H1 (cell line): Measurements from ENCODE around the gene ZNF691. TPM values are rescaled to one million over a fixed set of nuclear protein-coding genes. Genes with fewer than 3 reads are reported as not detected.

ENCODE experiments used
- CTCF ChIA-PET: fragments of 300-600 bp; sonication (Branson Sonifier 250); formaldehyde crosslinking; loops from one replicate; lab custom pipeline; 2021; ENCODE audit not compliant: partially characterized antibody; lab: Charles Lee
- POLR2A ChIA-PET: fragments of 300-600 bp; sonication (Branson Sonifier 250); formaldehyde crosslinking; loops from one replicate; lab custom pipeline; 2021; ENCODE audit warnings: inconsistent platforms; ENCODE audit not compliant: partially characterized antibody; lab: Charles Lee
- DNase-seq, 2 experiments: peaks; one replicate each; pipeline versions ENCODE4 v3.0.0 to v3.0.0-alpha.2; 2010 to 2022; ENCODE audit warnings: low spot score in 2 of 2, low read depth in 1 of 2, mixed read lengths in 1 of 2
- FAIRE-seq: peaks from 2 replicates; lab custom pipeline; 2011; peaks lifted over from hg19 to GRCh38; lab: Jason Lieb, UNC
- H2AFZ ChIP-seq: 2 replicates; pipeline ENCODE4 v1.8.1; 2012; ENCODE audit warnings: low read length, inconsistent platforms
- H2AK5ac ChIP-seq: 2 replicates; pipeline ENCODE4 v1.6.1; 2013; ENCODE audit warnings: low read depth, low read length
- H2BK120ac ChIP-seq: replicated peaks from 2 replicates; pipeline ENCODE3; 2013; ENCODE audit warnings: low read depth, low read length, inconsistent platforms
- H2BK12ac ChIP-seq: 2 replicates; pipeline ENCODE4 v1.6.1; 2013; ENCODE audit warnings: low read depth, low read length
- H2BK15ac ChIP-seq: 2 replicates; pipeline ENCODE4 v1.6.1; 2013; ENCODE audit warnings: low read length
- H2BK20ac ChIP-seq: 2 replicates; pipeline ENCODE4 v1.6.1; 2013; ENCODE audit warnings: low read length
- H2BK5ac ChIP-seq: 2 replicates; pipeline ENCODE4 v1.6.1; 2013; ENCODE audit warnings: low read depth, low read length
- H3K14ac ChIP-seq: 2 replicates; pipeline ENCODE4 v1.6.1; 2013; ENCODE audit warnings: inconsistent platforms; ENCODE audit not compliant: insufficient read length
- H3K18ac ChIP-seq: 2 replicates; pipeline ENCODE4 v1.6.1; 2013; ENCODE audit warnings: low read length; ENCODE audit errors: extremely low read depth
- H3K23ac ChIP-seq: 2 replicates; pipeline ENCODE4 v1.6.1; 2013; ENCODE audit warnings: inconsistent platforms; ENCODE audit not compliant: insufficient read length
- H3K23me2 ChIP-seq: 2 replicates; pipeline ENCODE4 v1.6.1; 2013; ENCODE audit warnings: low read depth, low read length
- H3K27ac ChIP-seq: 2 replicates; pipeline ENCODE4 v1.6.1; 2011; ENCODE audit warnings: low read depth, low read length, inconsistent platforms
- H3K27me3 ChIP-seq, 4 experiments: replicated peaks in 1 of 4; 1 replicate in 1 of 4; 2 replicates in 3 of 4; pipeline versions ENCODE4 v1.6.1 to v1.8.1; 2011 to 2013; ENCODE audit warnings: low read length in 3 of 4, mild to moderate bottlenecking in 3 of 4, inconsistent platforms in 2 of 4, mixed read lengths in 2 of 4, moderate library complexity in 1 of 4; ENCODE audit not compliant: control insufficient read depth in 3 of 4, insufficient read depth in 3 of 4; ENCODE audit errors: extremely low read depth in 1 of 4
- H3K36me3 ChIP-seq, 4 experiments: 2 replicates each; pipeline versions ENCODE4 v1.6.1 to v1.8.1; 2011 to 2013; ENCODE audit warnings: mild to moderate bottlenecking in 4 of 4, low read length in 3 of 4, moderate library complexity in 2 of 4, control low read depth in 1 of 4, inconsistent platforms in 1 of 4; ENCODE audit not compliant: insufficient read depth in 4 of 4, control insufficient read depth in 2 of 4
- H3K4ac ChIP-seq: replicated peaks from 2 replicates; pipeline ENCODE3; 2013; ENCODE audit warnings: low read length, low read depth, mixed read lengths, inconsistent platforms; ENCODE audit not compliant: insufficient read length
- H3K4me1 ChIP-seq, 4 experiments: replicated peaks in 1 of 4; 1 replicate in 1 of 4; 2 replicates in 3 of 4; pipeline versions ENCODE4 v1.6.1 to v1.8.1; 2011 to 2013; ENCODE audit warnings: low read length in 3 of 4, inconsistent platforms in 2 of 4, mixed read lengths in 1 of 4; ENCODE audit not compliant: insufficient read depth in 4 of 4, control insufficient read depth in 3 of 4
- H3K4me2 ChIP-seq, 2 experiments: 2 replicates each; pipeline versions ENCODE4 v1.6.1 to v1.8.1; 2011 to 2013; ENCODE audit warnings: low read depth in 2 of 2, low read length in 2 of 2, control low read depth in 1 of 2, inconsistent platforms in 1 of 2, mild to moderate bottlenecking in 1 of 2; ENCODE audit not compliant: insufficient read depth in 1 of 2
- H3K4me3 ChIP-seq, 4 experiments: fragments of 200-600, 300-600 bp in 1 of 4; sonication (generic), shearing (Covaris generic), sonication (Bioruptor Twin) in 1 of 4; 2 replicates each; pipeline versions ENCODE4 v1.5.1 to v1.8.1; 2011 to 2016; ENCODE audit warnings: low read length in 4 of 4, low read depth in 3 of 4, control low read depth in 2 of 4, inconsistent platforms in 2 of 4, mild to moderate bottlenecking in 2 of 4, mixed read lengths in 1 of 4, moderate library complexity in 1 of 4; ENCODE audit not compliant: insufficient read depth in 2 of 4; ENCODE audit errors: extremely low read depth in 1 of 4
- H3K56ac ChIP-seq: replicated peaks from 2 replicates; pipeline ENCODE3; 2013; ENCODE audit warnings: low read depth, mild to moderate bottlenecking, mixed read lengths, low read length, inconsistent platforms; ENCODE audit not compliant: insufficient read length
- H3K79me1 ChIP-seq: 2 replicates; pipeline ENCODE4 v1.6.1; 2013; ENCODE audit warnings: low read depth, low read length, control low read depth
- H3K79me2 ChIP-seq, 2 experiments: 2 replicates each; pipeline versions ENCODE4 v1.6.1 to v1.8.1; 2012 to 2013; ENCODE audit warnings: low read length in 2 of 2, mild to moderate bottlenecking in 2 of 2, inconsistent platforms in 1 of 2; ENCODE audit not compliant: insufficient read depth in 2 of 2, control insufficient read depth in 1 of 2
- H3K9ac ChIP-seq, 4 experiments: replicated peaks in 1 of 4; 1 replicate in 1 of 4; 2 replicates in 3 of 4; pipeline versions ENCODE4 v1.6.1 to v1.8.1; 2011 to 2013; ENCODE audit warnings: low read depth in 3 of 4, low read length in 3 of 4, control low read depth in 2 of 4, mild to moderate bottlenecking in 2 of 4, moderate library complexity in 2 of 4, inconsistent platforms in 1 of 4; ENCODE audit errors: extremely low read depth in 1 of 4
- H3K9me3 ChIP-seq, 2 experiments: 2 replicates each; pipeline versions ENCODE4 v1.6.1 to v1.8.1; 2012 to 2013; ENCODE audit warnings: mild to moderate bottlenecking in 2 of 2, moderate library complexity in 2 of 2, control low read depth in 1 of 2, inconsistent platforms in 1 of 2, low read depth in 1 of 2, low read length in 1 of 2, mixed read lengths in 1 of 2; ENCODE audit not compliant: insufficient read depth in 2 of 2
- H4K20me1 ChIP-seq, 2 experiments: replicated peaks in 1 of 2; 2 replicates each; pipeline versions ENCODE3 to v1.8.1; 2011 to 2013; ENCODE audit warnings: inconsistent platforms in 2 of 2, low read length in 2 of 2, mild to moderate bottlenecking in 1 of 2; ENCODE audit not compliant: insufficient read depth in 2 of 2, control insufficient read depth in 1 of 2
- H4K5ac ChIP-seq: 2 replicates; pipeline ENCODE4 v1.6.1; 2013; ENCODE audit warnings: low read length, low read depth, mixed read lengths, inconsistent platforms; ENCODE audit not compliant: insufficient read length
- H4K8ac ChIP-seq: 2 replicates; pipeline ENCODE4 v1.8.0; 2013; ENCODE audit warnings: mild to moderate bottlenecking, moderate library complexity, low read length, inconsistent platforms; ENCODE audit not compliant: insufficient read depth; ENCODE audit errors: extremely low read depth
- H4K91ac ChIP-seq: replicated peaks from 2 replicates; pipeline ENCODE3; 2013; ENCODE audit warnings: low read length, mixed read lengths, inconsistent platforms; ENCODE audit not compliant: insufficient read length
- CBX5 ChIP-seq: fragments of 300-800, 300-1000 bp; sonication (generic); IDR thresholded peaks from 2 replicates; pipeline ENCODE4 v1.7.1; 2016; ENCODE audit warnings: antibody characterized with exemption, low read length, low read depth
- CHD2 ChIP-seq: IDR thresholded peaks from 2 replicates; pipeline ENCODE4 v1.6.1; 2012; ENCODE audit warnings: low read length, improper control_type of control experiment
- E2F6 ChIP-seq: IDR thresholded peaks from 2 replicates; pipeline ENCODE4 v1.6.1; 2012; ENCODE audit warnings: inconsistent platforms
- GABPA ChIP-seq: IDR thresholded peaks from 2 replicates; pipeline ENCODE4 v1.6.1; 2011; ENCODE audit warnings: mild to moderate bottlenecking, low read length, moderate library complexity, borderline replicate concordance; ENCODE audit not compliant: insufficient read depth
- HDAC6 ChIP-seq: IDR thresholded peaks from one replicate; pipeline ENCODE4 v1.7.1; 2012; ENCODE audit warnings: low read depth, mild to moderate bottlenecking, inconsistent platforms, low read length, moderate library complexity
- JUND ChIP-seq: IDR thresholded peaks from 2 replicates; pipeline ENCODE4 v1.6.1; 2011; ENCODE audit warnings: mild to moderate bottlenecking, improper control_type of control experiment, low read length
- KDM5A ChIP-seq: fragments of 200-600 bp; IDR thresholded peaks from 2 replicates; pipeline ENCODE4 v1.7.1; 2012; ENCODE audit warnings: mild to moderate bottlenecking, low read length, inconsistent platforms, mixed read lengths
- NRF1 ChIP-seq: IDR thresholded peaks from 2 replicates; pipeline ENCODE4 v1.6.1; 2011; ENCODE audit warnings: mild to moderate bottlenecking, low read depth, low read length, improper control_type of control experiment
- PHF8 ChIP-seq: fragments of 200-600 bp; sonication (generic); conservative IDR thresholded peaks from 2 replicates; pipeline ENCODE4 v1.7.1; 2012; ENCODE audit warnings: low read depth, mild to moderate bottlenecking, inconsistent platforms, low read length, moderate library complexity
- POLR2A ChIP-seq, 2 experiments: IDR thresholded peaks; 1 replicate in 1 of 2; 2 replicates in 1 of 2; pipeline ENCODE4 v1.6.1; 2011; ENCODE audit warnings: low read depth in 2 of 2, low read length in 2 of 2, mild to moderate bottlenecking in 2 of 2; ENCODE audit errors: control extremely low read depth in 1 of 2
- SP2 ChIP-seq: IDR thresholded peaks from 2 replicates; pipeline ENCODE4 v1.6.1; 2012; ENCODE audit warnings: mild to moderate bottlenecking, low read length, inconsistent platforms
- SRF ChIP-seq: IDR thresholded peaks from 2 replicates; pipeline ENCODE4 v1.6.1; 2011; ENCODE audit warnings: mild to moderate bottlenecking, low read depth, low read length, moderate library complexity
- SUZ12 ChIP-seq: fragments of 200-600 bp; sonication (generic); IDR thresholded peaks from 2 replicates; pipeline ENCODE4 v1.6.1; 2012; ENCODE audit warnings: mild to moderate bottlenecking, inconsistent platforms, low read length, moderate library complexity, mixed read lengths
- WGBS, 2 experiments: shearing (Covaris generic) in 1 of 2; methylation state at CpG; one replicate each; pipeline versions ENCODE4 v1.1.6 to v1.1.7; 2013 to 2015; ENCODE audit warnings: low lambda C conversion rate in 2 of 2, mixed read lengths in 2 of 2, inconsistent platforms in 1 of 2, low coverage in 1 of 2, missing lambda C conversion rate in 1 of 2; ENCODE audit not compliant: insufficient replicate concordance in 2 of 2, insufficient coverage in 1 of 2, insufficient read length in 1 of 2; ENCODE audit errors: extremely low coverage in 1 of 2, missing lambda C conversion rate in 1 of 2; 5-methylcytosine and 5-hydroxymethylcytosine counted together
- polyA plus RNA-seq, 7 experiments: library from polyadenylated mRNA; depleted of rRNA in 3 of 7; stranded (reverse) in 5 of 7; unstranded in 2 of 7; fragments of >200 nt in 5 of 7; fragments of 200-250 nt in 2 of 7; gene quantifications; 1 replicate in 5 of 7; 2 replicates in 1 of 7; 4 replicates in 1 of 7; pipeline versions ENCODE4 v1.2.1 to v1.2.3, GENCODE V29; 2011 to 2013; ENCODE audit warnings: missing spikeins in 2 of 7, mixed read lengths in 2 of 7
- total RNA-seq: library from RNA; stranded (reverse); fragmentation: NEBNext Ultra II Directional; extraction: Animal tissue kit (Norgen Biotek cat#: 25700); gene quantifications from 2 replicates; pipeline ENCODE4 v1.2.1, GENCODE V29; 2021
- TF ChIP-seq, protein P1 (sequence below): IDR thresholded peaks from 2 replicates; pipeline ENCODE4 v1.6.1; 2011; ENCODE audit warnings: low read length, improper control_type of control experiment

ZNF691 gene
- total and polyA plus RNA-seq, 2 of the 8 experiments (the other 6 are each of a cell fraction or from before 2014, with no cell fraction given), result 19.5 TPM

- Histone ChIP-seq H3K79me1 (no peaks in the 10 kb centered on the region), H3K79me2 (no peaks in the 10 kb centered on the region)
- TF ChIP-seq SUZ12 (no peak), NRF1 (no peak), JUND (no peak), HDAC6 (no peak), E2F6 (no peak), CHD2 (no peak), POLR2A (IDR thresholded peaks at IDR 0.05; ENCODE audit: control extremely low read depth in 1 of 2, low read depth in 2 of 2, low read length in 2 of 2) (no peak), CBX5 (no peak), GABPA (no peak), PHF8 (no peak), KDM5A (no peak), SRF (no peak), SP2 (no peak)
- TF ChIP-seq, protein P1, sequence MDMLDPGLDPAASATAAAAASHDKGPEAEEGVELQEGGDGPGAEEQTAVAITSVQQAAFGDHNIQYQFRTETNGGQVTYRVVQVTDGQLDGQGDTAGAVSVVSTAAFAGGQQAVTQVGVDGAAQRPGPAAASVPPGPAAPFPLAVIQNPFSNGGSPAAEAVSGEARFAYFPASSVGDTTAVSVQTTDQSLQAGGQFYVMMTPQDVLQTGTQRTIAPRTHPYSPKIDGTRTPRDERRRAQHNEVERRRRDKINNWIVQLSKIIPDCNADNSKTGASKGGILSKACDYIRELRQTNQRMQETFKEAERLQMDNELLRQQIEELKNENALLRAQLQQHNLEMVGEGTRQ, result no peak
These were observed 8.7 kb upstream of the ZNF691 start for GRCh38 chr1:42837709-42838108.

More at GRCh38 chr1:42837709-42838108, 8.7 kb upstream of the ZNF691 start:
- ChIA-PET CTCF (interaction anchor here (0.9 to 2.0 kb wide), 3 partner anchors 9 to 259 kb away, joined by 3 to 4 read pairs (median 3); partner anchors contain the start of gene ZNF691), POLR2A (interaction anchor here (0.6 to 1.3 kb wide), 2 partner anchors 9 to 36 kb away, joined by 3 to 8 read pairs; partner anchors contain the start of gene ZNF691)
- H3K27ac ChIP-seq, result no peak overlapping the region
- no peak overlapping the region for H3K14ac ChIP-seq
- H3K23ac ChIP-seq, result no peak overlapping the region
- H2BK12ac ChIP-seq, result no peak overlapping the region
- H3K56ac ChIP-seq, result no peak overlapping the region
- H2BK5ac ChIP-seq, result no peak overlapping the region
- no peaks in the 10 kb centered on the region for H3K36me3 ChIP-seq
- H3K9ac ChIP-seq, result no peak overlapping the region
- H3K9me3 ChIP-seq, result no peaks in the 10 kb centered on the region
- no peak overlapping the region for H4K8ac ChIP-seq
- H2BK20ac ChIP-seq, result no peak overlapping the region
- H4K20me1 ChIP-seq, result no peaks in the 10 kb centered on the region
- no peaks in the 10 kb centered on the region for H3K23me2 ChIP-seq
- no peak for FAIRE-seq
- no peaks in the 10 kb centered on the region for H3K27me3 ChIP-seq
- H4K5ac ChIP-seq, result no peak overlapping the region
- no peak overlapping the region for H3K4me2 ChIP-seq
- H2BK15ac ChIP-seq, result no peak overlapping the region
- no peak overlapping the region for H4K91ac ChIP-seq
- H2AK5ac ChIP-seq, result no peak overlapping the region
- WGBS, 2 experiments, result 58% methylated on average over 3 of the region's 3 CpGs; no CpG with 5 or more reads in 1 of the 2 experiments
- H3K4me3 ChIP-seq, result no peak overlapping the region
- no peaks in the 10 kb centered on the region for H3K4me1 ChIP-seq
- DNase-seq, result no peak
- no peak overlapping the region for H2AFZ ChIP-seq
- no peak overlapping the region for H3K18ac ChIP-seq
- H2BK120ac ChIP-seq, result no peak overlapping the region
- no peak overlapping the region for H3K4ac ChIP-seq
